ENCODE results near the gene LY86. TPM values are rescaled to one million over a fixed set of nuclear protein-coding genes. Genes with fewer than 3 reads are reported as not detected.
"Not testable (repeated sequence)": the region's sequence is repeated elsewhere in the genome, so short reads cannot be mapped to it uniquely, and the experiment has no call there.

The LY86 gene
- total RNA-seq, 4 donors from 2014 or later: 0.73 to 4.4 TPM; not detected in 2

GRCh38 chr6:6603317-6603716 is 14.8 kb downstream of the LY86 start:
- no peaks in the 10 kb centered on the region for H3K36me3 ChIP-seq
- no peaks in the 10 kb centered on the region for H3K27me3 ChIP-seq
- no peak overlapping the region for H3K27ac ChIP-seq
- TF ChIP-seq POLR2A (IDR thresholded peaks at IDR 0.05): no peak
- no peak for TF ChIP-seq CTCF (IDR thresholded peaks at IDR 0.05)
- H3K4me3 ChIP-seq: no peak overlapping the region
- DNase-seq: no peak
- H3K9me3 ChIP-seq: no peaks in the 10 kb centered on the region
- intact Hi-C loops (cut with DNase I; ENCODE audit: low total_unique reads): no loop called here
- no peaks in the 10 kb centered on the region for H3K4me1 ChIP-seq

GRCh38 chr6:6604015-6604414 is 15.5 kb downstream of the LY86 start:
- Histone ChIP-seq H3K4me1 (no peaks in the 10 kb centered on the region), H3K27ac (no peak overlapping the region), H3K9me3 (no peaks in the 10 kb centered on the region), H3K27me3 (no peaks in the 10 kb centered on the region), H3K4me3 (no peak overlapping the region), H3K36me3 (no peaks in the 10 kb centered on the region)
- DNase-seq: no peak
- TF ChIP-seq CTCF (IDR thresholded peaks at IDR 0.05) (no peak), POLR2A (IDR thresholded peaks at IDR 0.05) (no peak)
- intact Hi-C loops (cut with DNase I; ENCODE audit: low total_unique reads): no loop called here

DNA sequence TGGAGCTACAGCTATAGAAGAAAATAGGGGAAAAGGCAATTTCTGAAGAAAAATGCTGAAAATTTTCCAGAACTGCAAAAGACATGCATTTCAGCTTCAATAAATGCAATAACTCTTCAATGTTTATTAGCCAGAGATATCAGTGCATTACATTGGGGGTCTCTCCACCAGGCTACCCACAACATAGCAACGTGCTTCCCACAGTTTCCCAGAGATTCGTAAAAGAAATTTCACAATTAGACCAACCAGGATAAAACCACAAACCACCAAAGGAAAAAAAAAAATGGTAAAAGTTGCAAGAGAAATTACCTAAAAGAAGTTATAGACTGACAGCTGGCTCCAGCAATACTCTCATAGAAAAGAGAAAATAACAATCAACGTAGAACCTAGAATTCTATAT is 16.0 kb downstream of the LY86 start:
- Histone ChIP-seq H3K27ac (no peak overlapping the region), H3K4me3 (no peak overlapping the region), H3K4me1 (no peaks in the 10 kb centered on the region), H3K9me3 (no peaks in the 10 kb centered on the region), H3K27me3 (no peaks in the 10 kb centered on the region), H3K36me3 (no peaks in the 10 kb centered on the region)
- DNase-seq: no peak
- intact Hi-C loops (cut with DNase I; ENCODE audit: low total_unique reads): no loop called here
- no peak for TF ChIP-seq CTCF (IDR thresholded peaks at IDR 0.05)
- TF ChIP-seq POLR2A (IDR thresholded peaks at IDR 0.05): no peak

- intact Hi-C loops (cut with DNase I; ENCODE audit: low total_unique reads): no loop called here
- no peak overlapping the region for H3K4me3 ChIP-seq
- no peaks in the 10 kb centered on the region for H3K4me1 ChIP-seq
These were observed 17.4 kb downstream of the LY86 start for GRCh38 chr6:6605873-6606272.

DNA sequence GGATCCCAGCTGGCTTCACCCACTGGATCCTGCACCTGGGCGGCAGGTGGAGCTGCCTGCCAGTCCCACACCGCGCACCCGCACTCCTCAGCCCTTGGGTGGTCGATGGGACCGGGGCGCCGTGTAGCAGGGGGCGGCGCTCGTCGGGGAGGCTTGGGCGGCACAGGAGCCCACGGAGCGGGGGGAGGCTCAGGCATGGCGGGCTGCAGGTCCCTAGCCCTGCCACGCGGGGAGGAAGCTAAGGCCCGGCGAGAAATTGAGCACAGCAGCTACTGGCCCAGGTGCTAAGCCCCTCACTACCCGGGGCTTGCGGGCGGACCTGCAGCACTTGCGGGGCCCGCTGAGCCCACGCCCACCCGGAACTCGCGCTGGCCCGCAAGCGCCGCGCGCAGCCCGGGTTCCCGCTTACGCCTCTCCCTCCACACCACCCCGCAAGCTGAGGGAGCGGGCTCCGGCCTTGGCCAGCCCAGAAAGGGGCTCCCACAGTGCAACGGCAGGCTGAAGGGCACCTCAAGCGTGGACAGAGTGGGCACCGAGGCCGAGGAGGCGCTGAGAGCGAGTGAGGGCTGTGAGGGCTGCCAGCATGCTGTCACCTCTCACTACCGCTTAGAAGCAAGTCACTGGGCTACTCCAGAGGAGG is 18.0 kb downstream of the LY86 start:
- H3K4me1 ChIP-seq; H3K27ac ChIP-seq; H3K36me3 ChIP-seq; intact Hi-C loops (cut with DNase I; ENCODE audit: low total_unique reads); DNase-seq; H3K9me3 ChIP-seq; H3K27me3 ChIP-seq; H3K4me3 ChIP-seq: not testable (repeated sequence)

More at GRCh38 chr6:6605873-6606272, 17.4 kb downstream of the LY86 start:
- TF ChIP-seq CTCF (IDR thresholded peaks at IDR 0.05) (no peak), POLR2A (IDR thresholded peaks at IDR 0.05) (no peak)
- H3K27me3 ChIP-seq: no peaks in the 10 kb centered on the region
- no peak overlapping the region for H3K27ac ChIP-seq
- no peaks in the 10 kb centered on the region for H3K9me3 ChIP-seq
- H3K36me3 ChIP-seq: no peaks in the 10 kb centered on the region
- DNase-seq: no peak

GRCh38 chr6:6609450-6609849 is 20.9 kb downstream of the LY86 start:
- TF ChIP-seq POLR2A (IDR thresholded peaks at IDR 0.05) (no peak), CTCF (IDR thresholded peaks at IDR 0.05) (no peak)
- Histone ChIP-seq H3K9me3 (no peaks in the 10 kb centered on the region), H3K27ac (no peak overlapping the region), H3K4me1 (no peaks in the 10 kb centered on the region), H3K4me3 (no peak overlapping the region), H3K36me3 (no peaks in the 10 kb centered on the region), H3K27me3 (no peaks in the 10 kb centered on the region)
- intact Hi-C loops (cut with DNase I; ENCODE audit: low total_unique reads): no loop called here
- no peak for DNase-seq

Data from uterus (tissue), 4 donors.